Transverse colon (tissue), 4 donors: ENCODE data around the gene RGS2. TPM values are rescaled to one million over a fixed set of nuclear protein-coding genes. Genes with fewer than 3 reads are reported as not detected.

Experiments used
- DNase-seq: peaks from one replicate; pipeline ENCODE4 v3.0.0-alpha.2; 2019
- H3K27ac ChIP-seq, 4 donors: fragments of 200-600 bp; sonication (generic); 2 replicates each; pipeline ENCODE4 v1.5.1; 2016 to 2018; ENCODE audit warnings: inconsistent platforms in 4 of 4
- H3K27me3 ChIP-seq: fragments of 200-600 bp; sonication (generic); 2 replicates; pipeline ENCODE4 v1.5.1; 2017; ENCODE audit warnings: inconsistent platforms
- H3K36me3 ChIP-seq, 4 donors: fragments of 200-600 bp; sonication (generic); 2 replicates each; pipeline ENCODE4 v1.5.1; 2017 to 2019; ENCODE audit warnings: inconsistent platforms in 4 of 4
- H3K4me1 ChIP-seq, 4 donors: fragments of 200-600 bp; sonication (generic); 2 replicates each; pipeline ENCODE4 v1.5.1; 2017 to 2020; ENCODE audit warnings: inconsistent platforms in 4 of 4
- H3K4me3 ChIP-seq, 4 donors: fragments of 200-600 bp; sonication (generic); 1 replicate in 1 of 4; 2 replicates in 3 of 4; pipeline versions ENCODE4 v1.5.1 to v1.6.1; 2017 to 2019; ENCODE audit warnings: inconsistent platforms in 4 of 4
- H3K9me3 ChIP-seq, 2 donors: fragments of 200-600 bp; sonication (generic); 2 replicates each; pipeline ENCODE4 v1.5.1; 2017 to 2019; ENCODE audit warnings: inconsistent platforms in 2 of 2
- CTCF ChIP-seq, 5 experiments: fragments of 200-600 bp in 3 of 5; fragments of 450-650 bp in 2 of 5; sonication (generic) in 3 of 5; IDR thresholded peaks; 1 replicate in 2 of 5; 2 replicates in 3 of 5; pipeline ENCODE4 v1.5.1; 2016 to 2017; ENCODE audit warnings: antibody characterized with exemption in 5 of 5, inconsistent platforms in 3 of 5, mild to moderate bottlenecking in 2 of 5, moderate library complexity in 1 of 5
- EP300 ChIP-seq: sonication (generic); formaldehyde crosslinking; IDR thresholded peaks from one replicate; pipeline ENCODE4 v1.6.1; 2017; ENCODE audit warnings: antibody characterized with exemption, low read depth
- POLR2A ChIP-seq: fragments of 450-650 bp; IDR thresholded peaks from one replicate; pipeline ENCODE4 v1.6.1; 2016; ENCODE audit warnings: antibody characterized with exemption, mild to moderate bottlenecking, moderate library complexity
- POLR2AphosphoS5 ChIP-seq, 3 donors: sonication (generic); formaldehyde crosslinking; IDR thresholded peaks; one replicate each; pipeline ENCODE4 v1.6.1; 2016; ENCODE audit warnings: antibody characterized with exemption in 3 of 3
- WGBS, 2 donors: methylation state at CpG; one replicate each; pipeline ENCODE4 v1.1.5; 2018; ENCODE audit warnings: low coverage in 1 of 2; 5-methylcytosine and 5-hydroxymethylcytosine counted together
- in situ Hi-C, 4 donors: fragments of 200-750 bp; cut with MboI; loops; one replicate each; pipeline versions ENCODE4 v1.15.0 to v1.15.1; 2017; ENCODE audit warnings: low sequenced_read_pairs in 3 of 4, low pct_ligation_motif_present in 1 of 4, low pct_unique_long_range_greater_than_20kb in 1 of 4
- intact Hi-C: fragments of 100-400 bp; cut with DNase I; formaldehyde crosslinking; loops from one replicate; pipeline ENCODE4 v1.15.1; 2023; ENCODE audit warnings: low total_unique reads
- total RNA-seq, 4 donors: library from RNA; depleted of rRNA; stranded (reverse); fragments of >200 nt; gene quantifications; one replicate each; pipeline ENCODE4 v1.1.0, GENCODE V29; 2016

The RGS2 gene
- total RNA-seq, 4 donors from 2014 or later: 22.1 to 132 (median 68.9) TPM

- WGBS, 2 donors: 57 to 64% methylated on average over 3 of the region's 3 CpGs
- Histone ChIP-seq H3K4me3 (no peak overlapping the region), H3K27me3 (no peaks in the 10 kb centered on the region), H3K36me3 (no peaks in the 10 kb centered on the region), H3K9me3 (no peaks in the 10 kb centered on the region), H3K27ac (peak overlapping the region; percentile 25 to 61 (median 48)), H3K4me1 (peaks cover 0 to 17% (median 4%) of the 10 kb centered on the region in 4 donors)
- in situ Hi-C loops: no loop called here
- intact Hi-C loops: no loop called here
- no peak for DNase-seq
- no peak for TF ChIP-seq POLR2A
- no peak for TF ChIP-seq POLR2AphosphoS5 (IDR thresholded peaks at IDR 0.05)
- TF ChIP-seq CTCF (IDR thresholded peaks at IDR 0.05): no peak
- no peak for TF ChIP-seq EP300
Observed at GRCh38 chr1:192835116-192835515, 26.3 kb downstream of the RGS2 start.

- 84 to 85% methylated on average over 5 to 9 of the region's 9 CpGs for WGBS, 2 donors
- Histone ChIP-seq H3K9me3 (no peaks in the 10 kb centered on the region), H3K36me3 (no peaks in the 10 kb centered on the region), H3K4me1 (peaks cover 0 to 7% (median 4%) of the 10 kb centered on the region in 4 donors), H3K27ac (no peak overlapping the region), H3K4me3 (no peak overlapping the region), H3K27me3 (no peaks in the 10 kb centered on the region)
- no peak for DNase-seq
- intact Hi-C loops: no loop called here
- TF ChIP-seq EP300 (no peak), CTCF (IDR thresholded peaks at IDR 0.05) (no peak), POLR2AphosphoS5 (IDR thresholded peaks at IDR 0.05) (no peak), POLR2A (no peak)
- in situ Hi-C loops: no loop called here
Observed at GRCh38 chr1:192839162-192840066, 30.6 kb downstream of the RGS2 start.

GRCh38 chr1:192844360-192844759 lies 35.5 kb downstream of the RGS2 start:
- in situ Hi-C loops (no loop called here), intact Hi-C loops (no loop called here)
- no peaks in the 10 kb centered on the region for H3K4me1 ChIP-seq
- no peaks in the 10 kb centered on the region for H3K36me3 ChIP-seq
- 75 to 93% methylated on average over 1 of the region's 1 CpG for WGBS, 2 donors
- H3K27ac ChIP-seq: no peak overlapping the region
- H3K27me3 ChIP-seq: no peaks in the 10 kb centered on the region
- no peak for DNase-seq
- TF ChIP-seq POLR2AphosphoS5 (IDR thresholded peaks at IDR 0.05): no peak
- TF ChIP-seq EP300: no peak
- no peak for TF ChIP-seq CTCF (IDR thresholded peaks at IDR 0.05)
- no peak for TF ChIP-seq POLR2A
- no peaks in the 10 kb centered on the region for H3K9me3 ChIP-seq
- no peak overlapping the region for H3K4me3 ChIP-seq

GRCh38 chr1:192846950-192847349 lies 38.1 kb downstream of the RGS2 start:
- no peak for DNase-seq
- no peak overlapping the region for H3K4me3 ChIP-seq
- H3K27ac ChIP-seq: no peak overlapping the region
- in situ Hi-C loops (no loop called here), intact Hi-C loops (no loop called here)
- WGBS, 2 donors: 83 to 90% methylated on average over 2 of the region's 2 CpGs
- TF ChIP-seq POLR2AphosphoS5 (IDR thresholded peaks at IDR 0.05): no peak
- TF ChIP-seq EP300: no peak
- TF ChIP-seq POLR2A: no peak
- TF ChIP-seq CTCF (IDR thresholded peaks at IDR 0.05): no peak
- H3K4me1 ChIP-seq: no peaks in the 10 kb centered on the region
- no peaks in the 10 kb centered on the region for H3K9me3 ChIP-seq
- H3K27me3 ChIP-seq: no peaks in the 10 kb centered on the region
- H3K36me3 ChIP-seq: no peaks in the 10 kb centered on the region
